RWPE2 (cell line): ENCODE results near the gene DTYMK.
A peak's percentile ranks its signal among the peaks of the same experiment; 100 is the strongest.
"Not testable (repeated sequence)": the region's sequence is repeated elsewhere in the genome, so short reads cannot be mapped to it uniquely, and the experiment has no call there.

ENCODE experiments used
- ATAC-seq: fragments of 200-7000 bp; cut with Tn5 transposase; 3 replicates; pipeline ENCODE4 v1.9.1; 2021; ENCODE audit warnings: low read depth
- DNase-seq: peaks from one replicate; pipeline ENCODE4 v3.0.0-alpha.2; 2020; ENCODE audit warnings: low spot score
- H3K27ac ChIP-seq: fragments of 450-650 bp; 2 replicates; pipeline ENCODE4 v1.5.1; 2017; ENCODE audit warnings: mild to moderate bottlenecking; ENCODE audit not compliant: poor library complexity, severe bottlenecking
- H3K27me3 ChIP-seq: fragments of 250-450 bp; sonication (Bioruptor Pico); 2 replicates; pipeline ENCODE4 v1.5.1; 2021; ENCODE audit warnings: mild to moderate bottlenecking, moderate library complexity; ENCODE audit not compliant: insufficient read depth, poor library complexity, severe bottlenecking
- H3K36me3 ChIP-seq: fragments of 250-450 bp; sonication (Bioruptor Pico); 2 replicates; pipeline ENCODE4 v1.5.1; 2020; ENCODE audit warnings: low read depth, mild to moderate bottlenecking, moderate library complexity
- H3K4me1 ChIP-seq: fragments of 250-450 bp; sonication (Bioruptor Pico); 2 replicates; pipeline ENCODE4 v1.5.1; 2021; ENCODE audit warnings: mild to moderate bottlenecking, moderate library complexity; ENCODE audit not compliant: insufficient read depth, poor library complexity, severe bottlenecking
- H3K4me3 ChIP-seq: fragments of 250-450 bp; sonication (Bioruptor Pico); 2 replicates; pipeline ENCODE4 v1.5.1; 2021; ENCODE audit warnings: mild to moderate bottlenecking, moderate library complexity; ENCODE audit not compliant: severe bottlenecking
- H3K9me3 ChIP-seq: fragments of 250-450 bp; sonication (Bioruptor Pico); 2 replicates; pipeline ENCODE4 v1.5.1; 2021; ENCODE audit warnings: mild to moderate bottlenecking, moderate library complexity; ENCODE audit not compliant: severe bottlenecking
- TF ChIP-seq, protein P1 (sequence below): fragments of 450-650 bp; IDR thresholded peaks from one replicate; pipeline ENCODE4 v1.5.1; 2017; ENCODE audit warnings: mild to moderate bottlenecking, moderate library complexity; ENCODE audit not compliant: poor library complexity, severe bottlenecking

The DTYMK gene

DNA sequence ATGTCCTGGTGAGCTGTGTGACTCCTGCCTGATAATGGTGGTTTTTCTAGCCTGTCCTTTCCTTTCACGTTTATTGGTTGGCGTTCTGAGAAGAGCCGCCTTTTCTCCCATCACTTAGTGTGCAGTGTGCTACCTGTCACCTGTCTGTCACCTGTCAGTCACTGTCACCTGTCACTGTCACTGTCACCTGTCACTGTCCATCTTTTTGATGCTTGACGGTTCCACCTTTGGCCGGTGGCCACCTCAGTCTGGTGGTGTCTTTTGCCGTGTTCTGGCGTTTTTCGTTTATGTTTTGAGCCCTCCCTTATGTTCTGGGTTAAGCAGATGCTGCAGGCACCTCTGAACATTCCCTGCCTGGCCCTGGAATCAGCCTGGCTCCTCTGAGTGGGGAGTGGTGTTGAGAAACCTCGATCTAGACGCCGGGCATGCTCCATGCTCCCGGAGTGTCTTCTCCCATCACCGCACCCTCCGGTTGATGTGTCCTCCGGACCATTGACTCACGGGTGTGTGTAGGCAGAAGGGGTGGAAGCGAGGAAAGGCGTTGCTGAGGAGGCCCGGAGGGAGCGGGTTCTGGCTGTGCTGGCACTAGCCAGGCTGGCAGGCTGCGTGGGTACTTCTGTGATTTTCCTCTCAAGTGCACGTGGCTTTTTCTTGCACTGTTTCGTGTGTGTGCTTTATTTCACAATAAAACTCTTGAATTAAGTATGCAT is 20.7 kb downstream of the DTYMK start:
- TF ChIP-seq, protein P1, sequence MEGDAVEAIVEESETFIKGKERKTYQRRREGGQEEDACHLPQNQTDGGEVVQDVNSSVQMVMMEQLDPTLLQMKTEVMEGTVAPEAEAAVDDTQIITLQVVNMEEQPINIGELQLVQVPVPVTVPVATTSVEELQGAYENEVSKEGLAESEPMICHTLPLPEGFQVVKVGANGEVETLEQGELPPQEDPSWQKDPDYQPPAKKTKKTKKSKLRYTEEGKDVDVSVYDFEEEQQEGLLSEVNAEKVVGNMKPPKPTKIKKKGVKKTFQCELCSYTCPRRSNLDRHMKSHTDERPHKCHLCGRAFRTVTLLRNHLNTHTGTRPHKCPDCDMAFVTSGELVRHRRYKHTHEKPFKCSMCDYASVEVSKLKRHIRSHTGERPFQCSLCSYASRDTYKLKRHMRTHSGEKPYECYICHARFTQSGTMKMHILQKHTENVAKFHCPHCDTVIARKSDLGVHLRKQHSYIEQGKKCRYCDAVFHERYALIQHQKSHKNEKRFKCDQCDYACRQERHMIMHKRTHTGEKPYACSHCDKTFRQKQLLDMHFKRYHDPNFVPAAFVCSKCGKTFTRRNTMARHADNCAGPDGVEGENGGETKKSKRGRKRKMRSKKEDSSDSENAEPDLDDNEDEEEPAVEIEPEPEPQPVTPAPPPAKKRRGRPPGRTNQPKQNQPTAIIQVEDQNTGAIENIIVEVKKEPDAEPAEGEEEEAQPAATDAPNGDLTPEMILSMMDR, result peak; percentile 28
- no peak overlapping the region for H3K27ac ChIP-seq
- H3K36me3 ChIP-seq, result peaks cover 20% of the 10 kb centered on the region

DNA sequence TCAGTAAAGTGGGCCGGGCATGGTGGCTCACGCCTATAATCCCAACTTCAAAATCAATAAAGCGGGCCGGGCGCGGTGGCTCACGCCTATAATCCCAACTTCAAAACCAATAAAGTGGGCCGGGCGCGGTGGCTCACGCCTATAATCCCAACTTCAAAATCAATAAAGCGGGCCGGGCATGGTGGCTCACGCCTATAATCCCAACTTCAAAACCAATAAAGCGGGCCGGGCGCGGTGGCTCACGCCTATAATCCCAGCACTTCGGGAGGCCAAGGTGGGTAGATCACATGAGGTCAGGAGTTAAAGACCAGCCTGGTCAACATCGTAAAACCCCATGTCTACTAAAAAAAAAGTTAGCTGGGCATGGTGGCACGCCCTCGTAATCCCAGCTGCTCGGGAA is 23.9 kb downstream of the DTYMK start:
- not testable (repeated sequence) for H3K27ac ChIP-seq, H3K9me3 ChIP-seq, H3K4me1 ChIP-seq, ATAC-seq, H3K27me3 ChIP-seq, DNase-seq, H3K4me3 ChIP-seq
- peaks cover 23% of the 10 kb centered on the region for H3K36me3 ChIP-seq

More for the DNA sequence above, 20.7 kb downstream of the DTYMK start:
- ATAC-seq (no peak), DNase-seq (peak; percentile 59)
- Histone ChIP-seq H3K27me3 (no peaks in the 10 kb centered on the region), H3K9me3 (no peaks in the 10 kb centered on the region), H3K4me1 (peaks cover 10% of the 10 kb centered on the region), H3K4me3 (no peak overlapping the region)

DNA sequence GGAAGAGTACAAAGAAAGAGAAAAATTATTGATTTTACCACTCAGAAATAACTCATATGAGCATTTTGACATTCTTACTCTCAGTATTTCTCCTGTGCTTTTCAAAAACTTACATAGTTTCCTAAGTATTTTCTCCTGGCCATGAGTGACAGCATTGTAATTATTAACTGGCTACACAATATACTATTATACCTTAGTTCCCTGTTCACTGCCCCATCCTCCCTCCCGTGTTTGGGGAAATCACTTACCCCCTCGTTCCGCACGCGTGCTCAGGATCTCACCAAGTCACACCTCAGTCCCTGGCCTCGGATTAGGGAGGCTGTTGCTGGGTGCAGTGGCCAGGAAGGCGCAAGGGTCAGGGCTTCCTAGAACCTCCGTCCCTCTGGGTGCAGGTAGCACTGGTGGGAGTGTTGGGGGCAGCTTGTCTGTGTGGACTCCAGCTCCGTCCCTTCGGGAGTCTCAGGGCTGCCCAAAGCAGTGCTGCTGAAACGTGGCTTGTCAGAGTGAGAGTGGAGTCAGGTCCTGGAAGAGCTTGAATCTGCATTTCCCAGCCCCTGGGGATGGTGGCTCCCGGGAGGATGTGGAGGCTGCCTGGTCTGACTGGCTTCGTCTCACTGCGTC is 25.9 kb downstream of the DTYMK start:
- Histone ChIP-seq H3K36me3 (peaks cover 25% of the 10 kb centered on the region), H3K27ac (no peak overlapping the region)
- no peak for DNase-seq

DNA sequence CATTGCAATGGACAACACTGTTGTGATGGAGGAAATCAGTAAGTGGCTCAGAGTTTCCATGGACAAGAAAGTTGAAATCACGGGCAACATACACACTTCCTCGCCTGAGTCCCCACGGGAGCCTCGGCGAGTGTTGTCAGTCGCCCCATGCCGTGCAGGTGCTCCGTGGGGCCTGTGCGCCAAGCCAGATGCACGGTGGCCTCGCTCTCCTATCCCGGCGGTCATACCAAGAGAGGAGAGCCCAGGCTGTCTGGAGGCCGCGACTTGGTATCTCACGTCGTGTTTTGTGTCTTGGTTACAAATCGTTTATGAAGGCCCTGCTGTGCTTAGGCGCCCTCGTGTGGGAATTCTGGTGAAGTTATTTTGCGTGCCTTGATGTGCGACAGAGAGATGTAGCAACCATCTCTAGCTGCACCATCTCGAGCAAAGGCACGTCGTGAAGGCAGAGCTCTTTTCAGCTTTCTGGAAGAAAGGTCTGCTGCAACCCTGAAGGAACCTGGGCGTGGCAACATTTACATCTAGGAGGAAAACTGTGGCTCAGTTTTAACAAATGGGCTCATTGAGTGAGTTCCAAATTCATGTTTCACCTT is 27.4 kb downstream of the DTYMK start:
- Histone ChIP-seq H3K27ac (no peak overlapping the region), H3K27me3 (no peaks in the 10 kb centered on the region), H3K36me3 (peaks cover 37% of the 10 kb centered on the region), H3K4me1 (no peaks in the 10 kb centered on the region), H3K9me3 (no peaks in the 10 kb centered on the region), H3K4me3 (no peak overlapping the region)
- peak; percentile 72 for ATAC-seq
- TF ChIP-seq, protein P1, result peak; percentile 88
- no peak for DNase-seq

More for the DNA sequence above, 25.9 kb downstream of the DTYMK start:
- no peaks in the 10 kb centered on the region for H3K27me3 ChIP-seq
- TF ChIP-seq, protein P1, result no peak
- H3K9me3 ChIP-seq, result no peaks in the 10 kb centered on the region
- no peak overlapping the region for H3K4me3 ChIP-seq
- ATAC-seq, result no peak
- H3K4me1 ChIP-seq, result peaks cover 10% of the 10 kb centered on the region

DNA sequence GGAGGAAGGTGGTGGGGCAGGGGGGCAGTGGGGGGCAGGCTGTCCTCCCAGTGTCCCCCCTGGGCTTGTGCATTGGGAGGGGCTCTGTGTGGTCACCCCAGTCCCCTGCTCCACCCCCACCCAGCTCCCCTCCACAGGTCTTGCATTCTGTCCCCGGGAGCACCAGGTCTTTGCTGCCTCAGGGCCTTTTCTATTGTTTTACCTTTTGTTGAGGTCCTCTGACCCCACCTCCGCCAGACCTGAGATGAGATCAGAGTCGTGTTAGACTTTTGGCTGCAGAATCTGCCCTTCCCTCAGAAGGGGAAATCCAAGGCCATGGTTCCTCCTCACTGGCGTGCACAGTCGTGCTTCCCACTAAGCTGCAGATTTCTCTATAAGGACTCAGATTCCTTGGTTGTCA is 28.3 kb downstream of the DTYMK start:
- ATAC-seq (no peak), DNase-seq (no peak)
- Histone ChIP-seq H3K4me1 (no peaks in the 10 kb centered on the region), H3K36me3 (peaks cover 45% of the 10 kb centered on the region), H3K27ac (no peak overlapping the region), H3K4me3 (no peak overlapping the region), H3K27me3 (no peaks in the 10 kb centered on the region), H3K9me3 (no peaks in the 10 kb centered on the region)
- TF ChIP-seq, protein P1, result no peak
